A549 (cell line): ENCODE data around the gene TAS2R3. TPM values are rescaled to one million over a fixed set of nuclear protein-coding genes. Genes with fewer than 3 reads are reported as not detected.

Experiments
- ATAC-seq, 2 experiments: fragments of 200-7000 bp in 1 of 2; fragments of >200 bp in 1 of 2; cut with Nextera tagmentation in 1 of 2; cut with Tn5 transposase in 1 of 2; 3 replicates each; pipeline versions ENCODE4 v1.8.0 to v1.9.1; 2018 to 2020; ENCODE audit warnings: mild to moderate bottlenecking in 1 of 2, moderate library complexity in 1 of 2
- CTCF ChIA-PET: fragments of 300-600 bp; sonication (Branson Sonifier 250); formaldehyde crosslinking; extraction: SDS; loops from one replicate; lab custom pipeline; 2021; ENCODE audit warnings: antibody characterized with exemption, inconsistent platforms; lab: Yijun Ruan, JAX
- POLR2A ChIA-PET: fragments of 350-600 bp; formaldehyde crosslinking; extraction: SDS; loops from one replicate; lab custom pipeline; 2021; ENCODE audit warnings: antibody characterized with exemption, inconsistent platforms; lab: Yijun Ruan, JAX
- DNase-seq, 2 experiments: peaks; one replicate each; pipeline versions ENCODE4 v3.0.0 to v3.0.0-alpha.2; 2011 to 2016; ENCODE audit warnings: low read depth in 1 of 2, low spot score in 1 of 2
- FAIRE-seq: peaks from 2 replicates; lab custom pipeline; 2011; peaks lifted over from hg19 to GRCh38; lab: Jason Lieb, UNC
- H3K27ac ChIP-seq, 2 experiments: fragments of >200 bp; sonication (Bioruptor Twin); formaldehyde crosslinking; 3 replicates each; pipeline ENCODE4 v1.5.1; 2016 to 2017
- H3K4me1 ChIP-seq: fragments of >200 bp; sonication (Bioruptor Twin); formaldehyde crosslinking; 3 replicates; pipeline ENCODE4 v1.6.1; 2016
- H3K4me2 ChIP-seq: fragments of >200 bp; sonication (Bioruptor Twin); formaldehyde crosslinking; 3 replicates; pipeline ENCODE4 v1.6.1; 2016
- H3K4me3 ChIP-seq: fragments of >200 bp; sonication (Bioruptor Twin); formaldehyde crosslinking; 3 replicates; pipeline ENCODE4 v1.5.1; 2016
- H3K9me3 ChIP-seq: fragments of >200 bp; sonication (Bioruptor Twin); formaldehyde crosslinking; 3 replicates; pipeline ENCODE4 v1.6.1; 2016
- CBX8 ChIP-seq: fragments of 200-600 bp; sonication (generic); IDR thresholded peaks from 2 replicates; pipeline ENCODE4 v1.6.1; 2016
- CEBPB ChIP-seq, 2 experiments: fragments of >200 bp in 1 of 2; sonication (Bioruptor Twin) in 1 of 2; formaldehyde crosslinking in 1 of 2; IDR thresholded peaks; 2 replicates each; pipeline ENCODE4 v1.6.1; 2012 to 2016
- CHD2 ChIP-seq: fragments of 150-350 bp; IDR thresholded peaks from 2 replicates; pipeline ENCODE4 v1.6.1; 2014; ENCODE audit warnings: low read length; ENCODE audit not compliant: partially characterized antibody
- CHD4 ChIP-seq: fragments of 200-600 bp; sonication (generic); IDR thresholded peaks from 2 replicates; pipeline ENCODE4 v1.6.1; 2016; ENCODE audit warnings: antibody characterized with exemption, mild to moderate bottlenecking, borderline replicate concordance
- ESRRA ChIP-seq: fragments of 150-350 bp; IDR thresholded peaks from 2 replicates; pipeline ENCODE4 v1.6.1; 2014; ENCODE audit warnings: mild to moderate bottlenecking, low read length, borderline replicate concordance
- FOSB ChIP-seq: fragments of 250-450 bp; sonication (Bioruptor Pico); IDR thresholded peaks from 2 replicates; pipeline ENCODE4 v1.5.0; 2020; ENCODE audit warnings: mild to moderate bottlenecking, moderate library complexity
- FOXS1 ChIP-seq: fragments of 250-450 bp; sonication (Bioruptor Pico); IDR thresholded peaks from 2 replicates; pipeline ENCODE4 v1.5.0; 2020; ENCODE audit warnings: mild to moderate bottlenecking, moderate library complexity
- HDAC2 ChIP-seq: fragments of 200-600 bp; sonication (generic); IDR thresholded peaks from 2 replicates; pipeline ENCODE4 v1.6.1; 2016
- HOXA7 ChIP-seq: fragments of 250-450 bp; sonication (Bioruptor Pico); IDR thresholded peaks from 2 replicates; pipeline ENCODE4 v1.5.0; 2020; ENCODE audit warnings: mild to moderate bottlenecking, moderate library complexity
- JUN ChIP-seq, 2 experiments: fragments of >200 bp; sonication (Bioruptor Twin); formaldehyde crosslinking; IDR thresholded peaks; 2 replicates in 1 of 2; 3 replicates in 1 of 2; pipeline ENCODE4 v1.6.1; 2016 to 2017
- KDM1A ChIP-seq: fragments of 200-600 bp; sonication (generic); IDR thresholded peaks from 2 replicates; pipeline ENCODE4 v1.6.1; 2016; ENCODE audit warnings: low read depth, mild to moderate bottlenecking
- NFE2L2 ChIP-seq: fragments of 150-350 bp; conservative IDR thresholded peaks from 2 replicates; pipeline ENCODE4 v1.6.1; 2014; ENCODE audit warnings: low read length
- NPAS2 ChIP-seq: fragments of 250-450 bp; sonication (Bioruptor Pico); IDR thresholded peaks from 2 replicates; pipeline ENCODE4 v1.8.0; 2022; ENCODE audit warnings: mild to moderate bottlenecking, moderate library complexity, borderline replicate concordance
- NR3C1 ChIP-seq: fragments of >200 bp; sonication (Bioruptor Twin); formaldehyde crosslinking; IDR thresholded peaks from 3 replicates; pipeline ENCODE4 v1.6.1; 2017
- PHF8 ChIP-seq: fragments of 200-600 bp; sonication (generic); IDR thresholded peaks from 2 replicates; pipeline ENCODE4 v1.6.1; 2016; ENCODE audit warnings: low read depth, mild to moderate bottlenecking, antibody characterized with exemption, moderate library complexity, borderline replicate concordance
- POLR2A ChIP-seq: IDR thresholded peaks from 2 replicates; pipeline ENCODE4 v1.6.1; 2012; ENCODE audit warnings: mild to moderate bottlenecking, low read length
- POLR2AphosphoS2 ChIP-seq: conservative IDR thresholded peaks from 2 replicates; pipeline ENCODE4 v1.6.1; 2012; ENCODE audit warnings: low read length, improper control_type of control experiment, inconsistent platforms
- RAD21 ChIP-seq, 2 experiments: fragments of >200 bp in 1 of 2; sonication (Bioruptor Twin) in 1 of 2; formaldehyde crosslinking in 1 of 2; IDR thresholded peaks in 1 of 2; conservative IDR thresholded peaks in 1 of 2; 2 replicates in 1 of 2; 3 replicates in 1 of 2; pipeline ENCODE4 v1.6.1; 2012 to 2018; ENCODE audit warnings: inconsistent platforms in 1 of 2
- RARB ChIP-seq: fragments of 250-450 bp; sonication (Bioruptor Pico); IDR thresholded peaks from 2 replicates; pipeline ENCODE4 v1.8.0; 2021; ENCODE audit warnings: mild to moderate bottlenecking, moderate library complexity
- SMC3 ChIP-seq: fragments of >200 bp; sonication (Bioruptor Twin); formaldehyde crosslinking; IDR thresholded peaks from 3 replicates; pipeline ENCODE4 v1.6.1; 2018; ENCODE audit warnings: inconsistent platforms
- TFCP2L1 ChIP-seq: fragments of 250-450 bp; sonication (Bioruptor Pico); IDR thresholded peaks from 2 replicates; pipeline ENCODE4 v1.5.0; 2021; ENCODE audit warnings: mild to moderate bottlenecking
- WGBS: methylation state at CpG from one replicate; pipeline ENCODE4 v1.1.6; 2017; ENCODE audit errors: missing lambda C conversion rate; 5-methylcytosine and 5-hydroxymethylcytosine counted together
- polyA plus RNA-seq, 4 experiments: library from polyadenylated mRNA; depleted of rRNA in 3 of 4; stranded (reverse); fragments of >200 nt; fragmentation: RNase III in 1 of 4; extraction: RNeasy Plus Mini Kit Qiagen cat#74134 plus additional on column Dnase treatment in 1 of 4; gene quantifications; 2 replicates in 3 of 4; 3 replicates in 1 of 4; pipeline ENCODE4 v1.2.3, GENCODE V29; 2011 to 2017
- TF ChIP-seq, protein P1 (sequence below): fragments of >200 bp; sonication (Bioruptor Twin); formaldehyde crosslinking; IDR thresholded peaks from 3 replicates; pipeline ENCODE4 v1.5.1; 2016
- TF ChIP-seq, protein P2 (sequence below): IDR thresholded peaks from 2 replicates; pipeline ENCODE4 v1.6.1; 2012
- TF ChIP-seq, protein P3 (sequence below): fragments of 250-450 bp; sonication (Bioruptor Pico); IDR thresholded peaks from 2 replicates; pipeline ENCODE4 v1.5.0; 2021; ENCODE audit warnings: mild to moderate bottlenecking, moderate library complexity, borderline replicate concordance
- TF ChIP-seq, protein P4 (sequence below): fragments of 250-450 bp; sonication (Bioruptor Pico); IDR thresholded peaks from 2 replicates; pipeline ENCODE4 v1.5.0; 2020; ENCODE audit warnings: low read depth, mild to moderate bottlenecking, moderate library complexity
- TF ChIP-seq, protein P5 (sequence below): fragments of >200 bp; sonication (Bioruptor Twin); formaldehyde crosslinking; IDR thresholded peaks from 2 replicates; pipeline ENCODE4 v1.6.1; 2016

The TAS2R3 gene
- polyA plus RNA-seq, 2 of the 4 experiments (the other 2 are of a cell fraction) = 0.36 TPM; not detected in 1

DNA sequence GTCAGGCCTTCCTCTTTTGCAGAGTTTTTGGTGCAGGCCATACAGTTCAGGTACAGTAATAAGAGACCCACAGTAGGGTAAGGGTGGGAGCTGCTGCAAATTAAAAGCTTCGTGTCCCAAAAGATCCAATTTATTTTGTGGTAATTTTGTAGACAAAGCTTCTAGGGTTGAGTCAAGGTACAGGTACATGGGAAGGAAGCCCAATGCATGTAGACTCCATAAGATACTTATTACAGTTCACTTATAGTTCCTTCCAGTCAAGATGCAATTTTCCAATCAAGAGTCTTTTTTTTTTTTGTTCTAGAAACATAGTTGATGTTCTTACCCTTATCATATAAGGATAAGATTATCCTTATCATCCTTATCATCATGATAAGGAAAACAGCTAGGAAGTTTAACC lies 12.5 kb downstream of the TAS2R3 start, which contains the start of gene TAS2R4:
Gene TAS2R4 (plus strand): TSS at position 301 of the 400 bp plus-strand sequence. CDS start 1,815 bp downstream, outside the sequence.
- Histone ChIP-seq H3K4me3 (no peak within 1 kb of the TSS), H3K4me1 (no peaks in the 10 kb centered on the region), H3K9me3 (no peaks in the 10 kb centered on the region), H3K27ac (no peak within 1 kb of the TSS), H3K4me2 (no peak within 1 kb of the TSS)
- no peak for DNase-seq
- ATAC-seq = no peak
- TF ChIP-seq TFCP2L1 (CRISPR knock-in tag) (no peak), ESRRA (no peak), HOXA7 (CRISPR knock-in tag) (no peak), POLR2AphosphoS2 (no peak), NR3C1 (no peak), PHF8 (no peak), CEBPB (IDR thresholded peaks at IDR 0.05) (no peak), CHD2 (no peak), JUN (IDR thresholded peaks at IDR 0.05) (no peak), RARB (CRISPR knock-in tag) (no peak), FOSB (CRISPR knock-in tag) (no peak), CBX8 (no peak), HDAC2 (no peak), NPAS2 (CRISPR knock-in tag) (no peak), SMC3 (no peak), NFE2L2 (no peak), KDM1A (no peak)
- TF ChIP-seq, protein P1, sequence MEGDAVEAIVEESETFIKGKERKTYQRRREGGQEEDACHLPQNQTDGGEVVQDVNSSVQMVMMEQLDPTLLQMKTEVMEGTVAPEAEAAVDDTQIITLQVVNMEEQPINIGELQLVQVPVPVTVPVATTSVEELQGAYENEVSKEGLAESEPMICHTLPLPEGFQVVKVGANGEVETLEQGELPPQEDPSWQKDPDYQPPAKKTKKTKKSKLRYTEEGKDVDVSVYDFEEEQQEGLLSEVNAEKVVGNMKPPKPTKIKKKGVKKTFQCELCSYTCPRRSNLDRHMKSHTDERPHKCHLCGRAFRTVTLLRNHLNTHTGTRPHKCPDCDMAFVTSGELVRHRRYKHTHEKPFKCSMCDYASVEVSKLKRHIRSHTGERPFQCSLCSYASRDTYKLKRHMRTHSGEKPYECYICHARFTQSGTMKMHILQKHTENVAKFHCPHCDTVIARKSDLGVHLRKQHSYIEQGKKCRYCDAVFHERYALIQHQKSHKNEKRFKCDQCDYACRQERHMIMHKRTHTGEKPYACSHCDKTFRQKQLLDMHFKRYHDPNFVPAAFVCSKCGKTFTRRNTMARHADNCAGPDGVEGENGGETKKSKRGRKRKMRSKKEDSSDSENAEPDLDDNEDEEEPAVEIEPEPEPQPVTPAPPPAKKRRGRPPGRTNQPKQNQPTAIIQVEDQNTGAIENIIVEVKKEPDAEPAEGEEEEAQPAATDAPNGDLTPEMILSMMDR = no peak
- TF ChIP-seq, protein P2, sequence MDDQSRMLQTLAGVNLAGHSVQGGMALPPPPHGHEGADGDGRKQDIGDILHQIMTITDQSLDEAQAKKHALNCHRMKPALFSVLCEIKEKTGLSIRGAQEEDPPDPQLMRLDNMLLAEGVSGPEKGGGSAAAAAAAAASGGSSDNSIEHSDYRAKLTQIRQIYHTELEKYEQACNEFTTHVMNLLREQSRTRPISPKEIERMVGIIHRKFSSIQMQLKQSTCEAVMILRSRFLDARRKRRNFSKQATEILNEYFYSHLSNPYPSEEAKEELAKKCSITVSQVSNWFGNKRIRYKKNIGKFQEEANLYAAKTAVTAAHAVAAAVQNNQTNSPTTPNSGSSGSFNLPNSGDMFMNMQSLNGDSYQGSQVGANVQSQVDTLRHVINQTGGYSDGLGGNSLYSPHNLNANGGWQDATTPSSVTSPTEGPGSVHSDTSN = no peak
- TF ChIP-seq, protein P3, sequence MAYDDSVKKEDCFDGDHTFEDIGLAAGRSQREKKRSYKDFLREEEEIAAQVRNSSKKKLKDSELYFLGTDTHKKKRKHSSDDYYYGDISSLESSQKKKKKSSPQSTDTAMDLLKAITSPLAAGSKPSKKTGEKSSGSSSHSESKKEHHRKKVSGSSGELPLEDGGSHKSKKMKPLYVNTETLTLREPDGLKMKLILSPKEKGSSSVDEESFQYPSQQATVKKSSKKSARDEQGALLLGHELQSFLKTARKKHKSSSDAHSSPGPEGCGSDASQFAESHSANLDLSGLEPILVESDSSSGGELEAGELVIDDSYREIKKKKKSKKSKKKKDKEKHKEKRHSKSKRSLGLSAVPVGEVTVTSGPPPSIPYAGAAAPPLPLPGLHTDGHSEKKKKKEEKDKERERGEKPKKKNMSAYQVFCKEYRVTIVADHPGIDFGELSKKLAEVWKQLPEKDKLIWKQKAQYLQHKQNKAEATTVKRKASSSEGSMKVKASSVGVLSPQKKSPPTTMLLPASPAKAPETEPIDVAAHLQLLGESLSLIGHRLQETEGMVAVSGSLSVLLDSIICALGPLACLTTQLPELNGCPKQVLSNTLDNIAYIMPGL (CRISPR knock-in tag) = no peak
- ChIA-PET CTCF (interaction anchor here (0.6 to 1.7 kb wide), 2 partner anchors 10 to 403 kb away, joined by 4 to 12 read pairs; no protein-coding TSS in a partner anchor), POLR2A (no interaction called here)
- FAIRE-seq = no peak
- 100% methylated on average over 1 of the region's 1 CpG for WGBS

DNA sequence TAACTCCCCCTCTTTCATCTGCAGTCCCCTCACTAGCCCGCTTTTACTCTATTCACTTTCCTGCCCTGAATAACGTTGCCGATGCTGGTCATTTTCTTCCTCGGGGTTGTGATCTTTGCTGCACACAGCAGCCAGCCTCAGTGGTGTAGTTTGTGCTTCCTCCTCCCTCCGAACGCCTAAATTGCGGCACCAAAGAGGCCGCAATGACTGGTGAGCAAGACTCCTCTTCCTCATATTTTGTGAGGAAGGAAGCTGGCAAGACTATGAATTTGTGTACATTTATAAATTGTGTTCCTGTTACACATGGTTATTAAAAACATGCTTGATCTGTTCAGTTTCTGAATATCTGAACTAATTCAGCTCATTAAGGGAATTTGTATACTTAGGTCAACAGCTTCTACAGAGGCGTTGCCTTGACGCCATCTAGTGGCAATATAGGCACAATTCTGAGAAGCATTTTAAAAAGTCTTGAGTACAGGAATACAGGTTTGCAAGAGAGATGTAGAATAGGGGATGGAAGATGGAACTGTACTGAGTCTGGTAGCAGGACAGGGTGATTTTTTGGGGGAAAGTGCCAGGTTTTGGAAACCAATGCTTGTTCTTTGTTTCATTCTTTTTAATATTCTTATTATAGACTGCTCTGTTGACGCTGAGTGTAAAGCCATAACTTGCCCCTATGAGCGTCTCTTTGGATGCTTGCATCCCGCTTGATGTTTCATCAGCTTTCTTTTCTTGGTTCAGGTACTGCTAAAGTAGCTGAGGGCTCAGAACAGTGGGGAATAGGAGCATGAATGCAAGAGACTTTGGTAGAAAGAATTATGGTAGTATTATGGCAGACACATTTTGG lies 22.0 kb downstream of the TAS2R3 start:
- WGBS = 76% methylated on average over 13 of the region's 13 CpGs
- ChIA-PET CTCF (interaction anchor here (0.6 to 3.9 kb wide), 27 partner anchors 9 to 377 kb away, joined by 3 to 14 read pairs (median 5); partner anchors contain the start of genes DENND11, TAS2R3, TAS2R4 and WEE2), POLR2A (interaction anchor here (1.4 kb wide), 1 partner anchor 48 kb away, joined by 8 read pairs; the partner anchor contains the start of gene SSBP1)
- Histone ChIP-seq H3K4me3 (no peak overlapping the region), H3K9me3 (no peaks in the 10 kb centered on the region), H3K27ac (no peak overlapping the region), H3K4me1 (no peaks in the 10 kb centered on the region), H3K4me2 (no peak overlapping the region)
- ATAC-seq (peak; percentile 77 to 89; a peak in 5 of 6 replicates), FAIRE-seq (no peak), DNase-seq (peak; percentile 39 to 64)
- TF ChIP-seq NR3C1 (no peak), POLR2A (no peak), CHD4 (no peak), RAD21 (conservative IDR thresholded peaks at IDR 0.05 in 1 of 2, IDR thresholded peaks at IDR 0.05 in 1 of 2) (peak; percentile 57 to 71), SMC3 (peak; percentile 53), FOXS1 (no peak)
- TF ChIP-seq, protein P4, sequence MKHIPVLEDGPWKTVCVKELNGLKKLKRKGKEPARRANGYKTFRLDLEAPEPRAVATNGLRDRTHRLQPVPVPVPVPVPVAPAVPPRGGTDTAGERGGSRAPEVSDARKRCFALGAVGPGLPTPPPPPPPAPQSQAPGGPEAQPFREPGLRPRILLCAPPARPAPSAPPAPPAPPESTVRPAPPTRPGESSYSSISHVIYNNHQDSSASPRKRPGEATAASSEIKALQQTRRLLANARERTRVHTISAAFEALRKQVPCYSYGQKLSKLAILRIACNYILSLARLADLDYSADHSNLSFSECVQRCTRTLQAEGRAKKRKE (CRISPR knock-in tag) = no peak
- TF ChIP-seq, protein P1 = peak; percentile 78
- TF ChIP-seq, protein P5, sequence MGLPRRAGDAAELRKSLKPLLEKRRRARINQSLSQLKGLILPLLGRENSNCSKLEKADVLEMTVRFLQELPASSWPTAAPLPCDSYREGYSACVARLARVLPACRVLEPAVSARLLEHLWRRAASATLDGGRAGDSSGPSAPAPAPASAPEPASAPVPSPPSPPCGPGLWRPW = no peak
